BE2C (cell line): ENCODE results near the gene GHR.

Experiments
- DNase-seq: peaks from one replicate; pipeline ENCODE4 v3.0.0-alpha.2; 2020
- H3K27me3 ChIP-seq: fragments of 250-450 bp; sonication (Bioruptor Pico); 2 replicates; pipeline ENCODE4 v1.5.1; 2020; ENCODE audit warnings: mild to moderate bottlenecking
- H3K36me3 ChIP-seq: fragments of 250-450 bp; sonication (Bioruptor Pico); 2 replicates; pipeline ENCODE4 v1.5.1; 2020; ENCODE audit warnings: mild to moderate bottlenecking
- H3K4me1 ChIP-seq: fragments of 250-450 bp; sonication (Bioruptor Pico); 2 replicates; pipeline ENCODE4 v1.5.1; 2020
- H3K4me3 ChIP-seq: 2 replicates; pipeline ENCODE4 v1.5.1; 2011; ENCODE audit warnings: low read depth, low read length
- H3K9me3 ChIP-seq: fragments of 250-450 bp; sonication (Bioruptor Pico); 2 replicates; pipeline ENCODE4 v1.5.1; 2020
- CTCF ChIP-seq: IDR thresholded peaks from 2 replicates; pipeline ENCODE4 v1.5.1; 2012; ENCODE audit warnings: mild to moderate bottlenecking, low read depth, low read length

The GHR gene

GRCh38 chr5:42467981-42468524 lies 44.8 kb downstream of the GHR start:
- no peak for TF ChIP-seq CTCF
- H3K36me3 ChIP-seq: no peaks in the 10 kb centered on the region
- no peaks in the 10 kb centered on the region for H3K27me3 ChIP-seq

GRCh38 chr5:42483472-42484154 lies 60.4 kb downstream of the GHR start:
- H3K4me3 ChIP-seq: no peak overlapping the region

More at GRCh38 chr5:42467981-42468524, 44.8 kb downstream of the GHR start:
- Histone ChIP-seq H3K4me3 (no peak overlapping the region), H3K4me1 (no peaks in the 10 kb centered on the region), H3K9me3 (no peaks in the 10 kb centered on the region)
- no peak for DNase-seq

DNA sequence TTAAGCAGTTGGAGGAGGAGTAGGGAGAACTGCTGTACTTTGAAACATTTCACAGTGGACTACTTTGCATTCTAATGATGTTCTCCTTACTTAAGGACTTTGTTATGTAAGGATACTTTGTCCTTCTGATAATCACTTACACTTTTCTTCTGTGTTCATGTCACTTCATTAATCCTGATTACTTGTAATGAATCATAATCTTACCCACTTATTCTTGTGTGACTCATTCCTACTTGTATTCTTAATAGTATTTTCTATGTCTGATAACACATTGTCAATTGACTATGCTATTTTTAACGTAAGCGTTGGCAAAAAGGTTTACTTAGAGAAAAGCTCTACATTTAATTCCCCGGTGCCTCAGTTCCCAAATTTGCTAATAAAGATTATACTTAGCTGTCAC lies 63.8 kb downstream of the GHR start:
- H3K4me3 ChIP-seq: no peak overlapping the region
- no peaks in the 10 kb centered on the region for H3K4me1 ChIP-seq
- no peaks in the 10 kb centered on the region for H3K36me3 ChIP-seq
- no peaks in the 10 kb centered on the region for H3K27me3 ChIP-seq
- TF ChIP-seq CTCF: no peak
- no peak for DNase-seq
- H3K9me3 ChIP-seq: no peaks in the 10 kb centered on the region

More at GRCh38 chr5:42483472-42484154, 60.4 kb downstream of the GHR start:
- DNase-seq: no peak
- H3K36me3 ChIP-seq: no peaks in the 10 kb centered on the region
- TF ChIP-seq CTCF: no peak
- H3K27me3 ChIP-seq: no peaks in the 10 kb centered on the region
- no peaks in the 10 kb centered on the region for H3K4me1 ChIP-seq
- H3K9me3 ChIP-seq: no peaks in the 10 kb centered on the region

DNA sequence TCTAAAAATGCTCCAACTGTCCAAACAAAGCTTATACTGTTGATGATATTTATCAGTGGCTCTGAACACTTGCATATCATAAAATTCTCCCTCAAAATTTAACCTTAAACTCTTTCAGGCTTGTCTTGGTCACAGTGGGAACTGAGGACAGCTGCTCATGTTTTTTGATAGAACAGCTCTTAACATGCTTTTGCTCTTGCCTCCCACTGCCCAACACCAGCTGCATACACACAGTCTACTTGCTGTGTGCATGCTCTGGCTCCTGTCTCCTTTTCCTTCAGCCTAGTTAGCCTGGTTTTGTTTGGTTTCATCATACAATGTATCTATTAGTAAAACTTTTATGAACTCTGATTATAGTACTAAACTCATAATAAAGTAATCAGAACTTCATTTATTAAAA lies 64.6 kb downstream of the GHR start:
- H3K9me3 ChIP-seq: no peaks in the 10 kb centered on the region
- no peak for DNase-seq

GRCh38 chr5:42490831-42491230 lies 67.6 kb downstream of the GHR start:
- no peak for TF ChIP-seq CTCF
- Histone ChIP-seq H3K9me3 (no peaks in the 10 kb centered on the region), H3K36me3 (no peaks in the 10 kb centered on the region), H3K27me3 (no peaks in the 10 kb centered on the region), H3K4me1 (no peaks in the 10 kb centered on the region), H3K4me3 (no peak overlapping the region)
- DNase-seq: no peak

More for the DNA sequence above, 64.6 kb downstream of the GHR start:
- Histone ChIP-seq H3K36me3 (no peaks in the 10 kb centered on the region), H3K4me3 (no peak overlapping the region), H3K4me1 (no peaks in the 10 kb centered on the region), H3K27me3 (no peaks in the 10 kb centered on the region)
- TF ChIP-seq CTCF: no peak

- H3K9me3 ChIP-seq: no peaks in the 10 kb centered on the region
- TF ChIP-seq CTCF: no peak
- no peak for DNase-seq
- no peak overlapping the region for H3K4me3 ChIP-seq
- H3K4me1 ChIP-seq: no peaks in the 10 kb centered on the region
- H3K27me3 ChIP-seq: no peaks in the 10 kb centered on the region
- H3K36me3 ChIP-seq: no peaks in the 10 kb centered on the region
Observed at GRCh38 chr5:42491699-42492098, 68.5 kb downstream of the GHR start.
